ENCODE measurements around the gene APLP2. TPM values are rescaled to one million over a fixed set of nuclear protein-coding genes. Genes with fewer than 3 reads are reported as not detected.

The APLP2 gene
- total and polyA plus RNA-seq, 2 experiments from 2014 or later = 322 to 362 TPM

DNA sequence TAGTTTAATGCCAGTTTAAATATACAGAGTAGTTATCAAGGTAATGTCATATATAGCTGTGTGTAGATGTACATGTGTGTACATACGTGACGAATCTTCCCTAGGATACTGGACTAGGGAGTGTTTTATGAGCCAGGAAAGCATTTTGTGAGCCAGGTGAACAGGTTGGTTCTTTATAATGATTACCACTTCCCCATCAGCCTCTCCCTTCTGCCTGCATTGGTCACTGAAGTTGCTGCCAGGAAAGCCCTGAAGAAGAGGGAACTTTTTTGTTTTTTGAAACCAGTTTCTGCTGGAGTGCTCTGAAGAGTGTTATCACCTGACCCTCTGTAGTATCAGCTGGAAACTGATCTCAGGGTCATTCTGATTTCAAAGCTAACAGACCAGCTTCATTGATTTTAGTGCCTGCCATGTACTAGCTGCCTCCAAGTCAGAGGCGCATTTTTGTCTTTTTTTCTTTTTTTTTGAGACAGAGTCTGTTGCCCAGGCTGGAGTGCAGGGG, 75.7 kb downstream of the APLP2 start:
- Histone ChIP-seq H3K79me2 (replicated peaks; ENCODE audit: insufficient read depth) (no peaks in the 10 kb centered on the region), H2AFZ (no peak overlapping the region), H4K20me1 (replicated peaks; ENCODE audit: insufficient read depth) (peaks cover 3% of the 10 kb centered on the region), H3K9me2 (ENCODE audit: insufficient read depth) (no peaks in the 10 kb centered on the region), H3K4me1 (ENCODE audit: insufficient read depth) (peaks cover 17% of the 10 kb centered on the region), H3K27ac (ENCODE audit: low read depth) (peak overlapping the region; percentile 79), H3K36me3 (ENCODE audit: insufficient read depth) (peaks cover 17% of the 10 kb centered on the region), H3K4me2 (no peak overlapping the region), H3F3A (replicated peaks; ENCODE audit: low read depth) (0 out of 2 replicates have a peak, but pooled peaks cover 7% of the 10 kb centered on the region), H3K27me3 (ENCODE audit: insufficient read depth) (no peaks in the 10 kb centered on the region), H3K4me3 (no peak overlapping the region)
- H3K36me3 Mint-ChIP-seq (ENCODE audit: low read depth) = peaks cover 41% of the 10 kb centered on the region
- H3K27me3 Mint-ChIP-seq (ENCODE audit: insufficient read depth, low read depth, poor library complexity) = peaks cover 8% of the 10 kb centered on the region
- peak overlapping the region; percentile 93; the same call in 1 of the 2 replicates for H3K27ac Mint-ChIP-seq
- ATAC-seq (no peak), DNase-seq (ENCODE audit: low spot score) (no peak)
- peaks cover 25% of the 10 kb centered on the region for H3K4me1 Mint-ChIP-seq
- no peaks in the 10 kb centered on the region for H3K9me3 Mint-ChIP-seq
- no peak overlapping the region; the same call in 2 of the 3 replicates for H3K4me3 Mint-ChIP-seq
- TF ChIP-seq CREB1 (CRISPR knock-in tag; IDR thresholded peaks at IDR 0.05; ENCODE audit: low read depth) = no peak
- no peak for TF ChIP-seq EZH2phosphoT487 (IDR thresholded peaks at IDR 0.05; ENCODE audit: unreplicated experiment)
- TF ChIP-seq ZNF114 (CRISPR knock-in tag; IDR thresholded peaks at IDR 0.05) = no peak
- TF ChIP-seq NANOG (IDR thresholded peaks at IDR 0.05; ENCODE audit: borderline replicate concordance) = no peak
- TF ChIP-seq POLR2AphosphoS5 (IDR thresholded peaks at IDR 0.05; ENCODE audit: low read depth) = no peak
- no peak for TF ChIP-seq ZNF331 (CRISPR knock-in tag; IDR thresholded peaks at IDR 0.05; ENCODE audit: low read depth)
- TF ChIP-seq, protein P1, sequence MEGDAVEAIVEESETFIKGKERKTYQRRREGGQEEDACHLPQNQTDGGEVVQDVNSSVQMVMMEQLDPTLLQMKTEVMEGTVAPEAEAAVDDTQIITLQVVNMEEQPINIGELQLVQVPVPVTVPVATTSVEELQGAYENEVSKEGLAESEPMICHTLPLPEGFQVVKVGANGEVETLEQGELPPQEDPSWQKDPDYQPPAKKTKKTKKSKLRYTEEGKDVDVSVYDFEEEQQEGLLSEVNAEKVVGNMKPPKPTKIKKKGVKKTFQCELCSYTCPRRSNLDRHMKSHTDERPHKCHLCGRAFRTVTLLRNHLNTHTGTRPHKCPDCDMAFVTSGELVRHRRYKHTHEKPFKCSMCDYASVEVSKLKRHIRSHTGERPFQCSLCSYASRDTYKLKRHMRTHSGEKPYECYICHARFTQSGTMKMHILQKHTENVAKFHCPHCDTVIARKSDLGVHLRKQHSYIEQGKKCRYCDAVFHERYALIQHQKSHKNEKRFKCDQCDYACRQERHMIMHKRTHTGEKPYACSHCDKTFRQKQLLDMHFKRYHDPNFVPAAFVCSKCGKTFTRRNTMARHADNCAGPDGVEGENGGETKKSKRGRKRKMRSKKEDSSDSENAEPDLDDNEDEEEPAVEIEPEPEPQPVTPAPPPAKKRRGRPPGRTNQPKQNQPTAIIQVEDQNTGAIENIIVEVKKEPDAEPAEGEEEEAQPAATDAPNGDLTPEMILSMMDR (conservative IDR thresholded peaks at IDR 0.05; ENCODE audit: low read depth in 2 of 2) = no peak
- TF ChIP-seq ETS1 (IDR thresholded peaks at IDR 0.05) = no peak
- TF ChIP-seq EZH2 (IDR thresholded peaks at IDR 0.05; ENCODE audit: low read depth, unreplicated experiment) = no peak
- TF ChIP-seq, protein P2, sequence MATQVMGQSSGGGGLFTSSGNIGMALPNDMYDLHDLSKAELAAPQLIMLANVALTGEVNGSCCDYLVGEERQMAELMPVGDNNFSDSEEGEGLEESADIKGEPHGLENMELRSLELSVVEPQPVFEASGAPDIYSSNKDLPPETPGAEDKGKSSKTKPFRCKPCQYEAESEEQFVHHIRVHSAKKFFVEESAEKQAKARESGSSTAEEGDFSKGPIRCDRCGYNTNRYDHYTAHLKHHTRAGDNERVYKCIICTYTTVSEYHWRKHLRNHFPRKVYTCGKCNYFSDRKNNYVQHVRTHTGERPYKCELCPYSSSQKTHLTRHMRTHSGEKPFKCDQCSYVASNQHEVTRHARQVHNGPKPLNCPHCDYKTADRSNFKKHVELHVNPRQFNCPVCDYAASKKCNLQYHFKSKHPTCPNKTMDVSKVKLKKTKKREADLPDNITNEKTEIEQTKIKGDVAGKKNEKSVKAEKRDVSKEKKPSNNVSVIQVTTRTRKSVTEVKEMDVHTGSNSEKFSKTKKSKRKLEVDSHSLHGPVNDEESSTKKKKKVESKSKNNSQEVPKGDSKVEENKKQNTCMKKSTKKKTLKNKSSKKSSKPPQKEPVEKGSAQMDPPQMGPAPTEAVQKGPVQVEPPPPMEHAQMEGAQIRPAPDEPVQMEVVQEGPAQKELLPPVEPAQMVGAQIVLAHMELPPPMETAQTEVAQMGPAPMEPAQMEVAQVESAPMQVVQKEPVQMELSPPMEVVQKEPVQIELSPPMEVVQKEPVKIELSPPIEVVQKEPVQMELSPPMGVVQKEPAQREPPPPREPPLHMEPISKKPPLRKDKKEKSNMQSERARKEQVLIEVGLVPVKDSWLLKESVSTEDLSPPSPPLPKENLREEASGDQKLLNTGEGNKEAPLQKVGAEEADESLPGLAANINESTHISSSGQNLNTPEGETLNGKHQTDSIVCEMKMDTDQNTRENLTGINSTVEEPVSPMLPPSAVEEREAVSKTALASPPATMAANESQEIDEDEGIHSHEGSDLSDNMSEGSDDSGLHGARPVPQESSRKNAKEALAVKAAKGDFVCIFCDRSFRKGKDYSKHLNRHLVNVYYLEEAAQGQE (IDR thresholded peaks at IDR 0.05; ENCODE audit: unreplicated experiment) = no peak
- TF ChIP-seq, protein P3, sequence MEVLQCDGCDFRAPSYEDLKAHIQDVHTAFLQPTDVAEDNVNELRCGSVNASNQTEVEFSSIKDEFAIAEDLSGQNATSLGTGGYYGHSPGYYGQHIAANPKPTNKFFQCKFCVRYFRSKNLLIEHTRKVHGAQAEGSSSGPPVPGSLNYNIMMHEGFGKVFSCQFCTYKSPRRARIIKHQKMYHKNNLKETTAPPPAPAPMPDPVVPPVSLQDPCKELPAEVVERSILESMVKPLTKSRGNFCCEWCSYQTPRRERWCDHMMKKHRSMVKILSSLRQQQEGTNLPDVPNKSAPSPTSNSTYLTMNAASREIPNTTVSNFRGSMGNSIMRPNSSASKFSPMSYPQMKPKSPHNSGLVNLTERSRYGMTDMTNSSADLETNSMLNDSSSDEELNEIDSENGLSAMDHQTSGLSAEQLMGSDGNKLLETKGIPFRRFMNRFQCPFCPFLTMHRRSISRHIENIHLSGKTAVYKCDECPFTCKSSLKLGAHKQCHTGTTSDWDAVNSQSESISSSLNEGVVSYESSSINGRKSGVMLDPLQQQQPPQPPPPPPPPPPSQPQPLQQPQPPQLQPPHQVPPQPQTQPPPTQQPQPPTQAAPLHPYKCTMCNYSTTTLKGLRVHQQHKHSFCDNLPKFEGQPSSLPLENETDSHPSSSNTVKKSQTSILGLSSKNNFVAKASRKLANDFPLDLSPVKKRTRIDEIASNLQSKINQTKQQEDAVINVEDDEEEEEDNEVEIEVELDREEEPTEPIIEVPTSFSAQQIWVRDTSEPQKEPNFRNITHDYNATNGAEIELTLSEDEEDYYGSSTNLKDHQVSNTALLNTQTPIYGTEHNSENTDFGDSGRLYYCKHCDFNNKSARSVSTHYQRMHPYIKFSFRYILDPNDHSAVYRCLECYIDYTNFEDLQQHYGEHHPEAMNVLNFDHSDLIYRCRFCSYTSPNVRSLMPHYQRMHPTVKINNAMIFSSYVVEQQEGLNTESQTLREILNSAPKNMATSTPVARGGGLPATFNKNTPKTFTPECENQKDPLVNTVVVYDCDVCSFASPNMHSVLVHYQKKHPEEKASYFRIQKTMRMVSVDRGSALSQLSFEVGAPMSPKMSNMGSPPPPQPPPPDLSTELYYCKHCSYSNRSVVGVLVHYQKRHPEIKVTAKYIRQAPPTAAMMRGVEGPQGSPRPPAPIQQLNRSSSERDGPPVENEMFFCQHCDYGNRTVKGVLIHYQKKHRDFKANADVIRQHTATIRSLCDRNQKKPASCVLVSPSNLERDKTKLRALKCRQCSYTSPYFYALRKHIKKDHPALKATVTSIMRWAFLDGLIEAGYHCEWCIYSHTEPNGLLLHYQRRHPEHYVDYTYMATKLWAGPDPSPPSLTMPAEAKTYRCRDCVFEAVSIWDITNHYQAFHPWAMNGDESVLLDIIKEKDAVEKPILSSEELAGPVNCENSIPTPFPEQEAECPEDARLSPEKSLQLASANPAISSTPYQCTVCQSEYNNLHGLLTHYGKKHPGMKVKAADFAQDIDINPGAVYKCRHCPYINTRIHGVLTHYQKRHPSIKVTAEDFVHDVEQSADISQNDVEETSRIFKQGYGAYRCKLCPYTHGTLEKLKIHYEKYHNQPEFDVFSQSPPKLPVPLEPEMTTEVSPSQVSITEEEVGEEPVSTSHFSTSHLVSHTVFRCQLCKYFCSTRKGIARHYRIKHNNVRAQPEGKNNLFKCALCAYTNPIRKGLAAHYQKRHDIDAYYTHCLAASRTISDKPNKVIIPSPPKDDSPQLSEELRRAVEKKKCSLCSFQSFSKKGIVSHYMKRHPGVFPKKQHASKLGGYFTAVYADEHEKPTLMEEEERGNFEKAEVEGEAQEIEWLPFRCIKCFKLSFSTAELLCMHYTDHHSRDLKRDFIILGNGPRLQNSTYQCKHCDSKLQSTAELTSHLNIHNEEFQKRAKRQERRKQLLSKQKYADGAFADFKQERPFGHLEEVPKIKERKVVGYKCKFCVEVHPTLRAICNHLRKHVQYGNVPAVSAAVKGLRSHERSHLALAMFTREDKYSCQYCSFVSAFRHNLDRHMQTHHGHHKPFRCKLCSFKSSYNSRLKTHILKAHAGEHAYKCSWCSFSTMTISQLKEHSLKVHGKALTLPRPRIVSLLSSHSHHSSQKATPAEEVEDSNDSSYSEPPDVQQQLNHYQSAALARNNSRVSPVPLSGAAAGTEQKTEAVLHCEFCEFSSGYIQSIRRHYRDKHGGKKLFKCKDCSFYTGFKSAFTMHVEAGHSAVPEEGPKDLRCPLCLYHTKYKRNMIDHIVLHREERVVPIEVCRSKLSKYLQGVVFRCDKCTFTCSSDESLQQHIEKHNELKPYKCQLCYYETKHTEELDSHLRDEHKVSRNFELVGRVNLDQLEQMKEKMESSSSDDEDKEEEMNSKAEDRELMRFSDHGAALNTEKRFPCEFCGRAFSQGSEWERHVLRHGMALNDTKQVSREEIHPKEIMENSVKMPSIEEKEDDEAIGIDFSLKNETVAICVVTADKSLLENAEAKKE (CRISPR knock-in tag; IDR thresholded peaks at IDR 0.05) = no peak
- TF ChIP-seq STAT1 (IDR thresholded peaks at IDR 0.05; ENCODE audit: unreplicated experiment) = no peak
- TF ChIP-seq JUNB (IDR thresholded peaks at IDR 0.05; ENCODE audit: unreplicated experiment) = no peak

All from GM23338 (cell line).